Liver (tissue), 9 donors: ENCODE data around the gene CIB4. TPM values are rescaled to one million over a fixed set of nuclear protein-coding genes. Genes with fewer than 3 reads are reported as not detected.

ENCODE experiments used
- DNase-seq: peaks from one replicate; pipeline ENCODE4 v3.0.0-alpha.2; 2017; ENCODE audit warnings: low spot score
- H3K27ac ChIP-seq, 2 donors: one replicate each; pipeline ENCODE4 v1.7.0; 2013; ENCODE audit warnings: inconsistent platforms in 2 of 2, low read length in 2 of 2, control low read depth in 1 of 2, low read depth in 1 of 2, mild to moderate bottlenecking in 1 of 2
- H3K27me3 ChIP-seq, 4 donors: one replicate each; pipeline versions ENCODE4 v1.6.1 to v1.7.0; 2013; ENCODE audit warnings: low read length in 3 of 4, inconsistent platforms in 1 of 4, mild to moderate bottlenecking in 1 of 4, moderate library complexity in 1 of 4; ENCODE audit not compliant: control insufficient read depth in 4 of 4, insufficient read depth in 4 of 4
- H3K36me3 ChIP-seq, 4 donors: one replicate each; pipeline versions ENCODE4 v1.6.1 to v1.7.0; 2013; ENCODE audit warnings: low read length in 3 of 4, mild to moderate bottlenecking in 3 of 4, low read depth in 1 of 4, moderate library complexity in 1 of 4; ENCODE audit not compliant: control insufficient read depth in 4 of 4, insufficient read depth in 3 of 4
- H3K4me1 ChIP-seq, 4 donors: one replicate each; pipeline versions ENCODE4 v1.6.1 to v1.7.0; 2013; ENCODE audit warnings: low read length in 3 of 4, mild to moderate bottlenecking in 3 of 4, moderate library complexity in 1 of 4; ENCODE audit not compliant: control insufficient read depth in 4 of 4, insufficient read depth in 4 of 4
- H3K4me3 ChIP-seq, 3 donors: one replicate each; pipeline versions ENCODE4 v1.6.1 to v1.7.0; 2013; ENCODE audit warnings: low read length in 3 of 3, control low read depth in 1 of 3, low read depth in 1 of 3, mild to moderate bottlenecking in 1 of 3
- H3K9ac ChIP-seq, 2 donors: one replicate each; pipeline ENCODE4 v1.7.0; 2013; ENCODE audit warnings: low read length in 2 of 2, mild to moderate bottlenecking in 2 of 2, moderate library complexity in 2 of 2, control low read depth in 1 of 2, low read depth in 1 of 2
- H3K9me3 ChIP-seq, 4 donors: one replicate each; pipeline versions ENCODE4 v1.6.1 to v1.7.0; 2013; ENCODE audit warnings: low read length in 3 of 4; ENCODE audit not compliant: control insufficient read depth in 4 of 4
- ATF3 ChIP-seq: IDR thresholded peaks from 2 replicates; pipeline ENCODE4 v1.6.1; 2016; ENCODE audit warnings: antibody characterized with exemption
- CTCF ChIP-seq: fragments of 150-350 bp; IDR thresholded peaks from 2 replicates; pipeline ENCODE4 v1.5.1; 2017; ENCODE audit warnings: improper control_type of control experiment, low read depth, low read length; ENCODE audit not compliant: missing input control
- EGR1 ChIP-seq, 2 donors: IDR thresholded peaks; 2 replicates each; pipeline ENCODE4 v1.6.1; 2016 to 2018; ENCODE audit warnings: antibody characterized with exemption in 2 of 2, low read depth in 2 of 2
- FOXA1 ChIP-seq: IDR thresholded peaks from 2 replicates; pipeline ENCODE4 v1.6.1; 2016; ENCODE audit warnings: antibody characterized with exemption
- FOXA2 ChIP-seq: IDR thresholded peaks from 2 replicates; pipeline ENCODE4 v1.6.1; 2016; ENCODE audit warnings: antibody characterized with exemption
- GABPA ChIP-seq, 2 donors: IDR thresholded peaks in 1 of 2; conservative IDR thresholded peaks in 1 of 2; 2 replicates each; pipeline ENCODE4 v1.6.1; 2016; ENCODE audit warnings: antibody characterized with exemption in 2 of 2, mild to moderate bottlenecking in 1 of 2, moderate library complexity in 1 of 2
- MAX ChIP-seq: IDR thresholded peaks from 2 replicates; pipeline ENCODE4 v1.6.1; 2016; ENCODE audit warnings: antibody characterized with exemption
- NR2F2 ChIP-seq: IDR thresholded peaks from 2 replicates; pipeline ENCODE4 v1.6.1; 2016; ENCODE audit warnings: antibody characterized with exemption
- RAD21 ChIP-seq, 2 donors: IDR thresholded peaks; 2 replicates each; pipeline ENCODE4 v1.6.1; 2016; ENCODE audit warnings: antibody characterized with exemption in 2 of 2, mild to moderate bottlenecking in 2 of 2
- REST ChIP-seq: IDR thresholded peaks from 2 replicates; pipeline ENCODE4 v1.6.1; 2016; ENCODE audit warnings: antibody characterized with exemption, mild to moderate bottlenecking
- RXRA ChIP-seq, 2 donors: IDR thresholded peaks; 2 replicates each; pipeline ENCODE4 v1.6.1; 2017 to 2018; ENCODE audit warnings: antibody characterized with exemption in 2 of 2, mild to moderate bottlenecking in 1 of 2
- SP1 ChIP-seq: IDR thresholded peaks from 2 replicates; pipeline ENCODE4 v1.6.1; 2018; ENCODE audit warnings: antibody characterized with exemption, mild to moderate bottlenecking
- TAF1 ChIP-seq: conservative IDR thresholded peaks from 2 replicates; pipeline ENCODE4 v1.6.1; 2016; ENCODE audit warnings: antibody characterized with exemption, mild to moderate bottlenecking
- YY1 ChIP-seq: IDR thresholded peaks from 2 replicates; pipeline ENCODE4 v1.6.1; 2016; ENCODE audit warnings: antibody characterized with exemption, mild to moderate bottlenecking
- ZBTB33 ChIP-seq: IDR thresholded peaks from 2 replicates; pipeline ENCODE4 v1.6.1; 2016; ENCODE audit warnings: antibody characterized with exemption
- WGBS: extraction: QIAGEN DNeasy Blood & Tissue Kit; methylation state at CpG from one replicate; pipeline ENCODE4 v1.1.7; 2013; 5-methylcytosine and 5-hydroxymethylcytosine counted together
- polyA plus RNA-seq, 2 donors: library from polyadenylated mRNA; stranded (reverse) in 1 of 2; unstranded in 1 of 2; fragments of 200-250 nt in 1 of 2; fragments of >200 nt in 1 of 2; fragmentation: Nextera tagmentation in 1 of 2; extraction: Ambion mirVana in 1 of 2; gene quantifications; one replicate each; pipeline versions ENCODE4 v1.2.1 to v1.2.3, GENCODE V29; 2013 to 2015
- total RNA-seq, 2 donors: library from RNA; depleted of rRNA; stranded (reverse); fragments of >200 nt; gene quantifications; one replicate each; pipeline ENCODE4 v1.2.3, GENCODE V29; 2014
- donor health status: healthy.
- donor health status: healthy.
- donor health status: healthy.
- donor health status: healthy.
- donor health status: healthy.

Gene CIB4
- total and polyA plus RNA-seq, 4 donors, result not detected

- H3K36me3 ChIP-seq, result no peaks in the 10 kb centered on the region
- H3K9me3 ChIP-seq, result no peaks in the 10 kb centered on the region
- H3K4me1 ChIP-seq, result no peaks in the 10 kb centered on the region
- H3K9ac ChIP-seq, result no peak overlapping the region
- 79% methylated on average over 5 of the region's 5 CpGs for WGBS
- DNase-seq, result no peak
- H3K27ac ChIP-seq, result no peak overlapping the region
- H3K4me3 ChIP-seq, result no peak overlapping the region
- H3K27me3 ChIP-seq, result no peaks in the 10 kb centered on the region
- TF ChIP-seq RXRA (IDR thresholded peaks at IDR 0.05) (no peak), EGR1 (IDR thresholded peaks at IDR 0.05; ENCODE audit: low read depth in 2 of 2) (no peak), FOXA2 (no peak), ATF3 (no peak), MAX (no peak), CTCF (no peak), SP1 (no peak)
These were observed 99.0 kb downstream of the CIB4 start for GRCh38 chr2:26542194-26542455.

GRCh38 chr2:26541401-26542193 lies 99.6 kb downstream of the CIB4 start:
- TF ChIP-seq FOXA1 (no peak), ATF3 (no peak), RAD21 (IDR thresholded peaks at IDR 0.05) (no peak), SP1 (no peak)
- H3K27me3 ChIP-seq, result no peaks in the 10 kb centered on the region
- no peak for DNase-seq
- no peak overlapping the region for H3K9ac ChIP-seq
- H3K36me3 ChIP-seq, result no peaks in the 10 kb centered on the region
- H3K4me3 ChIP-seq, result no peak overlapping the region
- H3K9me3 ChIP-seq, result no peaks in the 10 kb centered on the region
- no peaks in the 10 kb centered on the region for H3K4me1 ChIP-seq
- 71% methylated on average over 6 of the region's 6 CpGs for WGBS
- H3K27ac ChIP-seq, result no peak overlapping the region

- DNase-seq, result no peak
- Histone ChIP-seq H3K27me3 (no peaks in the 10 kb centered on the region), H3K4me3 (no peak overlapping the region), H3K36me3 (no peaks in the 10 kb centered on the region), H3K9ac (no peak overlapping the region), H3K27ac (no peak overlapping the region), H3K9me3 (no peaks in the 10 kb centered on the region), H3K4me1 (no peaks in the 10 kb centered on the region)
- WGBS, result 59% methylated on average over 6 of the region's 6 CpGs
- no peak for TF ChIP-seq REST
- no peak for TF ChIP-seq SP1
- TF ChIP-seq CTCF, result no peak
- TF ChIP-seq RAD21 (IDR thresholded peaks at IDR 0.05), result no peak
- TF ChIP-seq ATF3, result no peak
- TF ChIP-seq YY1, result no peak
- TF ChIP-seq FOXA1, result no peak
- TF ChIP-seq TAF1, result no peak
- no peak for TF ChIP-seq ZBTB33
- TF ChIP-seq RXRA (IDR thresholded peaks at IDR 0.05), result no peak
- TF ChIP-seq NR2F2, result no peak
- no peak for TF ChIP-seq GABPA (IDR thresholded peaks at IDR 0.05 in 1 of 2, conservative IDR thresholded peaks at IDR 0.05 in 1 of 2)
- no peak for TF ChIP-seq EGR1 (IDR thresholded peaks at IDR 0.05; ENCODE audit: low read depth in 2 of 2)
These were observed 100.2 kb downstream of the CIB4 start for GRCh38 chr2:26540961-26541360.
